Right cardiac atrium (tissue), 5 donors: ENCODE measurements around the gene MSANTD4. TPM values are rescaled to one million over a fixed set of nuclear protein-coding genes. Genes with fewer than 3 reads are reported as not detected.
"Not testable (repeated sequence)": the region's sequence is repeated elsewhere in the genome, so short reads cannot be mapped to it uniquely, and the experiment has no call there.

ENCODE experiments used
- ATAC-seq, 2 donors: fragments of 200-7000 bp; cut with Tn5 transposase; one replicate each; pipeline versions ENCODE4 v1.8.0 to v1.9.1; 2020; ENCODE audit warnings: moderate library complexity in 2 of 2, mild to moderate bottlenecking in 1 of 2
- DNase-seq, 3 donors: peaks; one replicate each; pipeline ENCODE4 v3.0.0-alpha.2; 2020
- H3K27ac ChIP-seq: one replicate; pipeline ENCODE4 v1.5.1; 2013; ENCODE audit warnings: mild to moderate bottlenecking, low read length, control low read depth, moderate library complexity
- H3K27me3 ChIP-seq: one replicate; pipeline ENCODE4 v1.6.1; 2013; ENCODE audit not compliant: control insufficient read depth, insufficient read depth
- H3K4me1 ChIP-seq: one replicate; pipeline ENCODE4 v1.6.1; 2013; ENCODE audit warnings: low read length; ENCODE audit not compliant: control insufficient read depth, insufficient read depth
- H3K4me3 ChIP-seq: one replicate; pipeline ENCODE4 v1.5.1; 2013; ENCODE audit warnings: low read length, control low read depth
- H3K9me3 ChIP-seq: one replicate; pipeline ENCODE4 v1.6.1; 2013; ENCODE audit warnings: low read length; ENCODE audit not compliant: control insufficient read depth
- WGBS: extraction: QIAGEN DNeasy Blood & Tissue Kit; methylation state at CpG from one replicate; pipeline ENCODE4 v1.1.7; 2013; 5-methylcytosine and 5-hydroxymethylcytosine counted together
- intact Hi-C, 4 donors: fragments of 100-400 bp; cut with DNase I; formaldehyde crosslinking; loops; one replicate each; pipeline versions ENCODE4 v1.11.0 to v1.14.0; 2022 to 2023
- polyA plus RNA-seq: library from polyadenylated mRNA; stranded (reverse); fragments of 200-250 nt; gene quantifications from one replicate; pipeline ENCODE4 v1.2.3, GENCODE V29; 2013
- total RNA-seq, 4 donors: library from RNA; stranded (reverse); fragmentation: NEBNext Ultra II Directional; extraction: Animal tissue kit (Norgen Biotek cat#: 25700); gene quantifications; one replicate each; pipeline ENCODE4 v1.2.1, GENCODE V29; 2021
- donor health status: healthy with polysubstance abuse.
- donor health status: DM: no; HTN: yes; CAD: no.
- donor health status: DM: no; HTN: no; CAD: no.
- donor health status: DM: no; HTN: yes; CAD: no; lungs with severe emphysema.
- donor health status: DM: yes; HTN: yes; CAD: no.

Gene MSANTD4
- total and polyA plus RNA-seq, 5 donors, result 9.9 to 23.8 (median 18.6) TPM

GRCh38 chr11:106012744-106013143, 9.3 kb downstream of the MSANTD4 start:
- H3K4me3 ChIP-seq, result no peak overlapping the region
- ATAC-seq (peak; percentile 60 to 83), DNase-seq (no peak)
- H3K27ac ChIP-seq, result peak overlapping the region; percentile 46
- peaks cover 3% of the 10 kb centered on the region for H3K4me1 ChIP-seq
- no peaks in the 10 kb centered on the region for H3K9me3 ChIP-seq
- intact Hi-C loops, result no loop called here
- no peaks in the 10 kb centered on the region for H3K27me3 ChIP-seq
- WGBS, result 42% methylated on average over 3 of the region's 3 CpGs

GRCh38 chr11:106011481-106011880, 10.6 kb downstream of the MSANTD4 start:
- no peak overlapping the region for H3K4me3 ChIP-seq
- WGBS, result 59% methylated on average over 2 of the region's 2 CpGs
- no peak overlapping the region for H3K27ac ChIP-seq
- H3K4me1 ChIP-seq, result peaks cover 3% of the 10 kb centered on the region
- H3K9me3 ChIP-seq, result no peaks in the 10 kb centered on the region
- intact Hi-C loops, result no loop called here
- ATAC-seq, result no peak
- no peak for DNase-seq
- no peaks in the 10 kb centered on the region for H3K27me3 ChIP-seq

DNA sequence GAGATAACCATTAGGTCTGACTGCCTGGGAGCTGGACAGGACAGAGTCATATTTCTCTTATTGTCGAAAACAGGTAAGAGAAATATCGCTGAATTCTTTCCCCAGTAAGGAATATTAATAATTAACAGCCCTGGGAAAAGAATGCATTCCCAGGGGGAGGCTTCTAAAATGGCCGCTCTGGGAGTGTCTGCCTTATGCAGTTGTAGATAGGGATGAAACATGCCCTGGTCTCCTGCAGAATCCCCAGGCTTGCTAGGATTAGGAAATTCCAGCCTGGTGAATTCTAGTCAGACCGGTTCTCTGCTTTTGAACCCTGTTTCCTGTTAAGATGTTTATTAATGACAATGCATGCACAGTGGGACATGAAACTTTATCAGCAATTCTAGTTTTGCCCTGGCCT, 18.9 kb downstream of the MSANTD4 start:
- ATAC-seq, H3K4me3 ChIP-seq, H3K9me3 ChIP-seq, H3K4me1 ChIP-seq, DNase-seq, intact Hi-C loops, H3K27me3 ChIP-seq, H3K27ac ChIP-seq: not testable (repeated sequence)
- WGBS, result 93% methylated on average over 4 of the region's 4 CpGs

- intact Hi-C loops, result no loop called here
- Histone ChIP-seq H3K9me3 (no peaks in the 10 kb centered on the region), H3K4me3 (no peak overlapping the region), H3K27me3 (no peaks in the 10 kb centered on the region), H3K4me1 (no peaks in the 10 kb centered on the region), H3K27ac (no peak overlapping the region)
- DNase-seq (no peak), ATAC-seq (no peak)
- WGBS, result 92% methylated on average over 4 of the region's 4 CpGs
Measured at GRCh38 chr11:106001304-106002012, 20.6 kb downstream of the MSANTD4 start.

- Histone ChIP-seq H3K27me3 (no peaks in the 10 kb centered on the region), H3K4me3 (no peak overlapping the region), H3K9me3 (no peaks in the 10 kb centered on the region), H3K4me1 (no peaks in the 10 kb centered on the region), H3K27ac (no peak overlapping the region)
- 96% methylated on average over 4 of the region's 4 CpGs for WGBS
- ATAC-seq (no peak), DNase-seq (no peak)
- intact Hi-C loops, result no loop called here
Measured at GRCh38 chr11:105991888-105992287, 30.2 kb downstream of the MSANTD4 start.

- 94% methylated on average over 2 of the region's 2 CpGs for WGBS
- Histone ChIP-seq H3K27ac (no peak overlapping the region), H3K4me1 (no peaks in the 10 kb centered on the region), H3K9me3 (no peaks in the 10 kb centered on the region), H3K27me3 (no peaks in the 10 kb centered on the region), H3K4me3 (no peak overlapping the region)
- DNase-seq (no peak), ATAC-seq (no peak)
- intact Hi-C loops, result no loop called here
Measured at GRCh38 chr11:105989124-105989523, 32.9 kb downstream of the MSANTD4 start.

DNA sequence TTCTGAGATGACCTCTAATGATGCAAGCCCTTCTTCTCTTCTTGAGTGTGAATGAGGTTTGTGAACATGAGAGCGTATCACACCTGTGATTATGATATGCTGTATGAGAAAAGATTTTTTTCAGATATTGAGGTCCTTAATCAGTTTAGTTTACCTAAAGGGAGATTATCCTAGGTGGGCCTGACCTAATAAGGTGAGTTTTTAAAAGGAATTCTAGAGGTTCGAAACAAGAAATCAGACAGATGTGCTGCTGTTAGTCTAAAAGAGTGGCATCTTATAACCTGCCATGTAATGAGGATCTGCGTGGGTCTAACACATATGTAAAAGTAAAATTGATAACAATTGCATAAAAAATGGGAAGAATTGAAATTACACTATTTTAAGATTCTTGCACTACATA, 33.8 kb downstream of the MSANTD4 start:
- Histone ChIP-seq H3K4me3 (no peak overlapping the region), H3K9me3 (no peaks in the 10 kb centered on the region), H3K27ac (no peak overlapping the region), H3K27me3 (no peaks in the 10 kb centered on the region), H3K4me1 (no peaks in the 10 kb centered on the region)
- DNase-seq (no peak), ATAC-seq (no peak)
- intact Hi-C loops, result no loop called here
- 96% methylated on average over 3 of the region's 3 CpGs for WGBS

- Histone ChIP-seq H3K4me3 (no peak overlapping the region), H3K4me1 (no peaks in the 10 kb centered on the region), H3K27me3 (no peaks in the 10 kb centered on the region), H3K27ac (no peak overlapping the region), H3K9me3 (no peaks in the 10 kb centered on the region)
- DNase-seq (no peak), ATAC-seq (no peak)
- 89% methylated on average over 2 of the region's 2 CpGs for WGBS
- intact Hi-C loops, result no loop called here
Measured at GRCh38 chr11:105986554-105986953, 35.5 kb downstream of the MSANTD4 start.

GRCh38 chr11:105979997-105980703, 41.9 kb downstream of the MSANTD4 start:
- intact Hi-C loops, result no loop called here
- no peak overlapping the region for H3K27ac ChIP-seq
- no peaks in the 10 kb centered on the region for H3K9me3 ChIP-seq
- 91% methylated on average over 10 of the region's 10 CpGs for WGBS
- DNase-seq (no peak), ATAC-seq (no peak)
- no peaks in the 10 kb centered on the region for H3K4me1 ChIP-seq
- no peaks in the 10 kb centered on the region for H3K27me3 ChIP-seq
- H3K4me3 ChIP-seq, result no peak overlapping the region

DNA sequence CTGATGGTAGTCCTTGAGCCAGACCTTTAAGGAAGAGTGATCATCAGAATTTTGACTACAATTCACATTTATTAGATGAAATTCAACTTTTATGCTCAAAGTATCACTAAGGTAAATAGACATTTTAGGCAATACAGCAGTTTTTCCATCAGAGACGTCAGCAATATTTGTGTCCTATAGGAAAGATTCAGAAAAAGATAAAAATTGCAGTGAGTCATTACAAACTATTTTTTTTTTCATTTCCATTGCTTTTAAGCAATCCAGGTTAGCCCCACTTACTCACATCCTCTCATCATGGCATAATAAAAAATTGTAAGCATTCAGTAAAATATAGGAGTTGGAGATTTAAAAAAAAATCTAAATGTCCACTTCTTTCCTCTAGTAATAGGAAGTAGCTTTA, 46.9 kb downstream of the MSANTD4 start:
- Histone ChIP-seq H3K27me3 (no peaks in the 10 kb centered on the region), H3K4me3 (no peak overlapping the region), H3K4me1 (no peaks in the 10 kb centered on the region), H3K27ac (no peak overlapping the region), H3K9me3 (no peaks in the 10 kb centered on the region)
- intact Hi-C loops, result no loop called here
- WGBS, result 77% methylated on average over 1 of the region's 1 CpG
- ATAC-seq (no peak), DNase-seq (no peak)

DNA sequence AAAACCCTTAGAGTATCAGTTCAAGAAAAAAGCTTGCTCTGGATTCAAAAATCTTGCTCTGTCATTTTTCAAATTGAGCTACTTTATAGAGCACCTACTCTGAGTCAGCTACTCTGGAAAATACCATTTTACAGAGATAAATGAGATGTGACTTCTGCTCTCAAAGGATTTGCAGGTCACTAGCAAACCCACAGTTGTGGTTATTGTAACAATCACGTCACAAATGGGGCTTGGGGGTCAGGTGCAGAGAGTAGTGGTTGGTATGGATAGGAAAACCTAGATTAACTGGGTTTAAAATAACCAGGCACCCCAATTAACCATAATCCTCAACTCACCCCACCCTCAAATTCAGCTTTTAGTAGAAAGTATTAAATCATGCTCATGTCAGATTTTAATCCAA, 52.3 kb downstream of the MSANTD4 start:
- WGBS, result 69% methylated on average over 1 of the region's 1 CpG
- DNase-seq (no peak), ATAC-seq (no peak)
- no peak overlapping the region for H3K4me3 ChIP-seq
- intact Hi-C loops, result no loop called here
- H3K4me1 ChIP-seq, result no peaks in the 10 kb centered on the region
- no peaks in the 10 kb centered on the region for H3K9me3 ChIP-seq
- H3K27ac ChIP-seq, result no peak overlapping the region
- no peaks in the 10 kb centered on the region for H3K27me3 ChIP-seq
